Brain microvascular endothelial cell (primary cell): ENCODE measurements around the gene ARL14.
"Not testable (repeated sequence)": the region's sequence is repeated elsewhere in the genome, so short reads cannot be mapped to it uniquely, and the experiment has no call there.

ENCODE experiments used
- DNase-seq: peaks from one replicate; pipeline ENCODE4 v3.0.0-alpha.2; 2020
- H3K27ac ChIP-seq: fragments of 250-450 bp; sonication (Bioruptor Pico); 2 replicates; pipeline ENCODE4 v1.5.1; 2020; ENCODE audit warnings: mild to moderate bottlenecking, moderate library complexity
- H3K27me3 ChIP-seq: fragments of 250-450 bp; sonication (Bioruptor Pico); replicated peaks from 2 replicates; pipeline ENCODE4 v1.5.1; 2020; ENCODE audit warnings: mild to moderate bottlenecking
- H3K36me3 ChIP-seq: fragments of 250-450 bp; sonication (Bioruptor Pico); replicated peaks from 2 replicates; pipeline ENCODE4 v1.5.1; 2020; ENCODE audit warnings: mild to moderate bottlenecking
- H3K4me3 ChIP-seq: 2 replicates; pipeline ENCODE4 v1.5.1; 2011; ENCODE audit warnings: low read depth, mild to moderate bottlenecking, control low read depth, low read length, moderate library complexity
- in situ Hi-C: cut with HindIII; loops from 2 replicates; pipeline ENCODE4 v1.10.0; 2017; ENCODE audit warnings: low sequenced_read_pairs, low pct_ligation_motif_present
- TF ChIP-seq, protein P1 (sequence below): IDR thresholded peaks from 2 replicates; pipeline ENCODE4 v1.5.1; 2011; ENCODE audit warnings: low read depth, mild to moderate bottlenecking, moderate library complexity, low read length, control low read depth, inconsistent platforms; ENCODE audit errors: missing control alignments

ARL14 gene

DNA sequence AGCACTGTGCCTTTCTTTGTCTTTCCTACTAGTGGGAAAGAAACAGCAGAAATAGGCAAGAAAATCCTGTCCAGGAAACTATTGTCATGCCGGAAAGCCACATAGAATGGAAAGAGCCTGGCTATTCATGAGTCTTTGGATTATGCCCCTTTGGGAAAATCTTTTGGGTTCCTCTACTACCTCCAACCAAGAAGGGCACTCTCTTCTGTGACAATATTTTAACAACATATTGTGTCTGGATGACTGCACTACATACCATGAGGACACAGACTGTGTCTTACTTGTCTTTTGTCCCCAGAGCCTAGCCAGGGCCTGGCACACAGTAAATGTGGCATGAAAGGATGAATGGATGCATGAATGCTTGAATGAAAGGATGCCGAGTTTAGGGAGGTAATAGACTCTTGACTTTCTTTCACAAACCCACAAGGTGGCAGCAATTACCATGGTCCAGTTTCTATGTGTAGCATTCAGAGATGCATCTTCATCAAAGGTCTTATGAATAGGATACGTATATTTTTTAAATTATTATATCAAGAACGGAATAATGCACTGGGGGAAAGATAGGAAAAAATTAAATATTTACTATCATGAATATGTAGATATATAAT is 30.3 kb downstream of the ARL14 start:
- H3K4me3 ChIP-seq = no peak overlapping the region
- in situ Hi-C loops = no loop called here

DNA sequence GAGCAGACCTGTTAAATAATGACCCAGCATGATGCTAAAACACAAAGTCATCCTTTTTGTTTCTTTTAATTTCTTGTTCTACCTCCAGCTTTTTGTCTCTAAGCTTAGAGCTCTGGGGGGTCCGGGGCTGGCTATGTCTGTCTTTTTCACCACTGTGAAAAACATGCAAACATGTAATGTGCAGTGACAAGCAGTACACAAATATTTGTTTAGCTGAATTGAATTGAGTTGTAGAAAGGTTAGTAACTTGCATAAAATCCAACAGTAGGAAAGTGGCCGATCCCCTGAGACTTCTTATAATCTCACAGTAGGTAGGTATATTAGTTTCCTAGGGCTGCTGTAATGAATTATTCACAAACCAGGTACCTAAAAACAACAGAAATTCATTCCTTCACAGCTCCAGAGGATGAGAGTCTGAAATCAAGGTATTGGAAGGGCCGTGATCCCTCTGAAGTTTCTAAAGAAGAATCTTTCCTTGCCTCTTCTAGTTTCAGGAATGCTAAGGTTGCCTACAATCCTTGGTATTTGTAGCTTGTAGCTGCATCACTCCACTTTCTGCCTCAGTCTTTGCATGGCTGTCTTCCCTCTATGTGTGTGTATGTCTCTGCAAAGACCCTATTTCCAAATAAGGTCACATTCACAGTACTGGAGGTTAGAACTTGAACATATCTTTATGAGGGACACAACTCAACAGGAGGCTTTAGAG is 32.7 kb downstream of the ARL14 start:
- Histone ChIP-seq H3K27ac (no peak overlapping the region), H3K4me3 (no peak overlapping the region), H3K27me3 (no peaks in the 10 kb centered on the region), H3K36me3 (no peaks in the 10 kb centered on the region)
- in situ Hi-C loops = no loop called here
- TF ChIP-seq, protein P1, sequence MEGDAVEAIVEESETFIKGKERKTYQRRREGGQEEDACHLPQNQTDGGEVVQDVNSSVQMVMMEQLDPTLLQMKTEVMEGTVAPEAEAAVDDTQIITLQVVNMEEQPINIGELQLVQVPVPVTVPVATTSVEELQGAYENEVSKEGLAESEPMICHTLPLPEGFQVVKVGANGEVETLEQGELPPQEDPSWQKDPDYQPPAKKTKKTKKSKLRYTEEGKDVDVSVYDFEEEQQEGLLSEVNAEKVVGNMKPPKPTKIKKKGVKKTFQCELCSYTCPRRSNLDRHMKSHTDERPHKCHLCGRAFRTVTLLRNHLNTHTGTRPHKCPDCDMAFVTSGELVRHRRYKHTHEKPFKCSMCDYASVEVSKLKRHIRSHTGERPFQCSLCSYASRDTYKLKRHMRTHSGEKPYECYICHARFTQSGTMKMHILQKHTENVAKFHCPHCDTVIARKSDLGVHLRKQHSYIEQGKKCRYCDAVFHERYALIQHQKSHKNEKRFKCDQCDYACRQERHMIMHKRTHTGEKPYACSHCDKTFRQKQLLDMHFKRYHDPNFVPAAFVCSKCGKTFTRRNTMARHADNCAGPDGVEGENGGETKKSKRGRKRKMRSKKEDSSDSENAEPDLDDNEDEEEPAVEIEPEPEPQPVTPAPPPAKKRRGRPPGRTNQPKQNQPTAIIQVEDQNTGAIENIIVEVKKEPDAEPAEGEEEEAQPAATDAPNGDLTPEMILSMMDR = no peak
- DNase-seq = no peak

More for the DNA sequence above, 30.3 kb downstream of the ARL14 start:
- H3K36me3 ChIP-seq = no peaks in the 10 kb centered on the region
- no peak overlapping the region for H3K27ac ChIP-seq
- no peaks in the 10 kb centered on the region for H3K27me3 ChIP-seq
- peak; percentile 48 for DNase-seq
- TF ChIP-seq, protein P1 = peak; percentile 55

DNA sequence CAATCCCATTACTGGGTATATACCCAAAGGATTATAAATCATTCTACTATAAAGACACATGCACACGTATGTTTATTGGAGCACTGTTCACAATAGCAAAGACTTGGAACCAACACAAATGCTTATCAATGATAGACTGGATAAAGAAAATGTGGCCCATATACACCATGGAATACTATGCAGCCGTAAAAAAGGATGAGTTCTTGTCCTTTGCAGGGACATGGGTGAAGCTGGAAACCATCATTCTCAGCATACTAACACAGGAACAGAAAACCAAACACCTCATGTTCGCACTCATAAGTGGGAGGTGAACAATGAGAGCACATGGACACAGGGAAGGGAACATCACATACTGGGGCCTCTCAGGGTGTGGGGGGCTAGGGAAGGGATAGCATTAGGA is 36.2 kb downstream of the ARL14 start:
- H3K27me3 ChIP-seq, H3K4me3 ChIP-seq, DNase-seq, H3K27ac ChIP-seq, in situ Hi-C loops, H3K36me3 ChIP-seq: not testable (repeated sequence)

DNA sequence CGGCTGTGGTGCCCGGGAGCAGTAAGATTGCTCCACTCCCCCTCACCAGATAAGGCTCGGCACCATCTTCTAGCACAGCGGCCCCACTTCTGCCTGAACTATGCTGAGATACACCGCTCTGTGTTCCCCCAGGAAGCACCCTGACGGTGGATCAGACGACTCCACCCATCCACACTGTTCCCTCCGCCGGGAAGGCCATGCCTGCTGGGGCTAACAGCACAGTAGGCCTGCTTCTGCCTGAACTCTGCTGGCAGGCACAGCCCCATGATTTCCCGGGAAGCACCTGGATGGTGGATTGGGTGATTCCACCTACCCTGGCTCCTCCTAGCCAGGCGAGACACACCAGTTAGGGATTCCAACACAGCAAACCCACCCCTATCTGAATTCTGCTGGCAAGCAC is 42.8 kb downstream of the ARL14 start:
- H3K36me3 ChIP-seq = no peaks in the 10 kb centered on the region
- DNase-seq = no peak
- no peaks in the 10 kb centered on the region for H3K27me3 ChIP-seq
- no peak overlapping the region for H3K27ac ChIP-seq
- no peak overlapping the region for H3K4me3 ChIP-seq
- in situ Hi-C loops = no loop called here
- TF ChIP-seq, protein P1 = no peak

DNA sequence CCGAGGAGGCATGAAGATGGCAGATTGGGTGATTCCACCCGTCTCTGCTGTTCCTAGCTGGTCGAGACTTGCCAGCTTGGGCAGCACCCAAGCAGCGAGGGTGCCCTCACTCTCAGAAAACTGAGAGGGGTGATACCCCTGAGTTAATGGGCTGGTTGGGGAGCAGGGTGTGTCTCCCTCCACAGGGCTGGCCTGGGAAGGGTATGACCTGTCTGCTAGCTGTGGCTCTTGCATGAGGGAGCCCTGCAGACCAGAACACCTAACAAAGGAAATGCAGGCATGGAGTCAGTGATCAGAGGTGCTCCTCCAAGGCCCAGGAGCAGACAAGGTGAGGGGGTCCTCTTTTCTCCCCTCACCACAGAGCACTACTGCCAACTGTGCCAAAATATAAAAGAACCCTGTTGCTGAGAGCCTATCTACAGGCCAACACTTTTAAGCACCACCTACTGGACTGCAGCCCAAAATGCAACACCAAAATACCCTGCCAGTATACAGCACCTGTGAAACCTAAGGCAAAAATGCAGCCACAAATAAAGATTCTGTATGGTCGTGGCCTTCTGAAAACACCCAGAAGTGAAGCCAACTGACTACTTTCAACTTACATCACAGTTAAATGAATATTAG is 43.3 kb downstream of the ARL14 start:
- in situ Hi-C loops = no loop called here
- H3K27me3 ChIP-seq = no peaks in the 10 kb centered on the region
- no peaks in the 10 kb centered on the region for H3K36me3 ChIP-seq
- no peak overlapping the region for H3K4me3 ChIP-seq
- no peak for DNase-seq
- H3K27ac ChIP-seq = no peak overlapping the region
- TF ChIP-seq, protein P1 = peak; percentile 42

DNA sequence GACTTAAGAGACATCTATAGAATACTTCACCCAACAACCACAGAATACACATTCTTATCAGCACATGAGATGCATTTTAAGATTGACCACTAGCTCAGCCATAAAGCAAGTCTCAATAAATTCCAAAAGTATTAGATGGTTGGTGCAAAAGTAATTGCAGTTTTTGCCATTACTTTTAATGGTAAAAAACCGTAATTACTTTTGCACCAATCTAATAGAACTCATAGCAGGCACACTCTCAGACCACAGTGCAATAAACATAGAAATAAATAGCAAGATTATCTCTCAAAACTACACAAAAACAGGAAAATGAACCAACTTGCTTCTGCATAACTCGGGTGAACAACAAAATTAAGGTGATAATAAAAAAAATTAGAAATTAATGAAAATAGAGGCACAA is 45.4 kb downstream of the ARL14 start:
- TF ChIP-seq, protein P1 = no peak
- in situ Hi-C loops = no loop called here
- no peaks in the 10 kb centered on the region for H3K36me3 ChIP-seq
- no peak overlapping the region for H3K27ac ChIP-seq
- H3K27me3 ChIP-seq = no peaks in the 10 kb centered on the region
- DNase-seq = no peak
- H3K4me3 ChIP-seq = no peak overlapping the region
